GM19397 (cell line): ENCODE data around the gene MS4A2.
"Not testable (repeated sequence)": the region's sequence is repeated elsewhere in the genome, so short reads cannot be mapped to it uniquely, and the experiment has no call there.

Experiments used
- ATAC-seq: cut with Tn5 transposase; IDR thresholded peaks from one replicate; pipeline ENCODE4 v1.9.1; 2021; ENCODE audit warnings: mild to moderate bottlenecking, moderate library complexity; ENCODE audit not compliant: unreplicated experiment

MS4A2 gene

DNA sequence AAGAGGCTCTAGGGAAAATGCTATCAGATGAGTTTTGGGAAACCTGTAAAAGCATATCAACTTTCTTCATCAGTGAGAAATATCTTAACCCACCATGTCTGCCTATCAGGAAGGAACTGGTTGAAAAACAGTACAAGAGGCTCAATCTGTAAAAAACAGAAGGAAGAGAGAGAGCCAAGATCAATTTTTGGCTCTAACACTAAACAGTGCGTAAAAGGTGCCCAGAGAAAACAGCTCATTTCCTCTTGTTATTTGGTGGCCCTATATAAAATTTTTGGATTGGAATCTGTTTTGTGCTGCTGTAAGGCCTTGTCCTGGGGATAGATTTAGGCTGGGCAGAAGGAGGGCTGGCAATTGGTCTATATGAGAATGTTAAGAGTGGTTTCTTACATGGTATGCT is 12.1 kb downstream of the MS4A2 start:
- ATAC-seq: no peak

DNA sequence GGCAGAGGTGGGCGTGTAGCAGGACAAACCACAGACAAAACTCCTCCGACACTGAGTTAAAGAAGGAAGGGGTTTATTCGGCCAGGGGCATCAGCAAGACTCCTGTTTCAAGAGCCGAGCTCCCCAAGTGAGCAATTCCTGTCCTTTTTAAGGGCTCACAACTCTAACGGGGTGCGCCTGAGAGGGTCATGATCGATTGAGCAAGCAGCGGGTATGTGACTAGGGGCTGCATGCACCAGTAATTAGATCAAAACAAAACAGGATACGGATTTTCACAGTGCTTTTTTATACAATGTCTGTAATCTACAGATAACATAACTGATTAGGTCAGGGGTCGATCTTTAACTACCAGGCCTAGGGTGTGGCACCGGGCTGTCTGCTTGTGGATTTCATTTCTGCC is 12.9 kb downstream of the MS4A2 start:
- not testable (repeated sequence) for ATAC-seq

DNA sequence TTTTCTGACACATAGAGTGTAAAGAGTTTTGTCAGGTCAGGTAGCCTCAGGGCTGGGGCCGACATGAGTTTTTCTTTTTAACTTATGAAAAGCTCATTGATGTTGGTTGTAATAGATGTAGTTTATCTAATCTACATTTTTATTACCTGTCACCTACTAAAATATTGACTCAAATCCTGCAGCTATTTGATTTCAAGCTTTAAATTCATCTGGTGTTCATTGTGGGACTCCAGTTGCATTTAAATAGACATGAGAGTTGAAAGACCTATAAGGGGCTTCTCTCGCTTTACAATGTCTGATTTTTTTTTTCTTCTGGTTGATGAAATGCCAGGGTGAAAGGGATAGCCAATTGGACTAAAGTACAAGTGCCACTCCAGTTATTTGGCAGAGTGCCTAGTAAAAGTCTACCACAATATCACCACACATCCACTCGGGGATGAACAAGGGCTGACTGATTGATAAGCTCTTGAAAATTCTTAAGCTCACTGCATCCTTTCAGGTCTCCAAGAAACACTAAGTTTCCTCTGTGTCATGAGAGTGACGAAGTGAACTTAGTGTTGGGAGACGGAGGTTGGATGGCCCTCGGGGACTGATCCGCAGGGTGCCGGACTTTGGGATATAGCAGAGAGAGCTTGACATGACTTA is 16.1 kb downstream of the MS4A2 start:
- not testable (repeated sequence) for ATAC-seq

- not testable (repeated sequence) for ATAC-seq
Observed at GRCh38 chr11:60108631-60109030, 20.2 kb downstream of the MS4A2 start.

DNA sequence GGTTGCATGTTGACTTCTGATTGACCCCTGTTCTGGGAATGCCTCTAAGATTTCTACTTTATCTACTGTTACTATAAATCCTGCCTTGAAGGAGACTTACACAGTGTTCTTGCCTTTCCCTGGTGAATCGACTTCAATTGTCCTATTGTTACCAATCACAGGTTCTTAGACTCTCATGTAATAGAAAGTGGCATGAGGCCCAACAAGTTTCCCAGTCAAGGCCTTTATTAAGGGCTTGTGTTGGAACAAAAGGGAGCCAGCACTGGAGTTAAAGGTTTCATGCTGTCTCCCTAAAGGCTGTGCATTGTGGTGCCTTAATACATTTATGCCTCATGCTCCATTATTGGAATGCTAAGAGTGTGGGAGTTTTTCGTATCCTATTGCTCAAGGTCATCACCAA is 23.3 kb downstream of the MS4A2 start:
- ATAC-seq: no peak

GRCh38 chr11:60116996-60117790 is 28.7 kb downstream of the MS4A2 start:
- no peak for ATAC-seq

- ATAC-seq: no peak
Observed at GRCh38 chr11:60118338-60118737, 29.9 kb downstream of the MS4A2 start.

- no peak for ATAC-seq
Observed at GRCh38 chr11:60119710-60120109, 31.2 kb downstream of the MS4A2 start.

- ATAC-seq: no peak
Observed at GRCh38 chr11:60121264-60121663, 32.8 kb downstream of the MS4A2 start.

DNA sequence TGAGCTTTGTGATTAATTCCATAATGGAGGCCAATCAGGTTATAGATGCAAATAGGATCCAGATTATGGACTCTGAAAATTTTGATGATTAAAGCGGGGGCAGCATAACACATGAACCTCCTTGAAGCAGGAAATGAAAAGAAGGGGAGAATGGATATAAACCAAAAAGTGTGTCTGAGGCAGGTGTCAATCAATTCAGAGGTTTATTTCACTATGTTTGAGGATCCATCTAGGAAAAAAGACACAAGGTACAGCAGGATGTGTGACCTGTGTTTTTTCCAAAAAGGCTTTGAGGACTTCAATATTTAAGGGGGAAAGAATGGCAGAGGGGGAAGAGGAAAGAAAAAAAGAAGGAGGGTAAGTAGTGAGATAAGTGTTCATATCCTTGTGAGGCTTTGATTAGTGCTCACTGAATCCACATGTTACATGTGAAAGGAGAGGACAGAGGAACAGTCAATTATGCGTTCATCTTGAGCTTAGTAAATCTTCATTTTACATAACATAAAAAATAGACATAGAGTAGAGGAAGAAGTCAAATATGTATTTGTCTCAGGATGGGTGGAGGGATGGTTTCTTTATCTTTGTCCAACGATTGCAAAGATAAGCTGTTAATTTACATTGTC is 34.1 kb downstream of the MS4A2 start:
- ATAC-seq: no peak

DNA sequence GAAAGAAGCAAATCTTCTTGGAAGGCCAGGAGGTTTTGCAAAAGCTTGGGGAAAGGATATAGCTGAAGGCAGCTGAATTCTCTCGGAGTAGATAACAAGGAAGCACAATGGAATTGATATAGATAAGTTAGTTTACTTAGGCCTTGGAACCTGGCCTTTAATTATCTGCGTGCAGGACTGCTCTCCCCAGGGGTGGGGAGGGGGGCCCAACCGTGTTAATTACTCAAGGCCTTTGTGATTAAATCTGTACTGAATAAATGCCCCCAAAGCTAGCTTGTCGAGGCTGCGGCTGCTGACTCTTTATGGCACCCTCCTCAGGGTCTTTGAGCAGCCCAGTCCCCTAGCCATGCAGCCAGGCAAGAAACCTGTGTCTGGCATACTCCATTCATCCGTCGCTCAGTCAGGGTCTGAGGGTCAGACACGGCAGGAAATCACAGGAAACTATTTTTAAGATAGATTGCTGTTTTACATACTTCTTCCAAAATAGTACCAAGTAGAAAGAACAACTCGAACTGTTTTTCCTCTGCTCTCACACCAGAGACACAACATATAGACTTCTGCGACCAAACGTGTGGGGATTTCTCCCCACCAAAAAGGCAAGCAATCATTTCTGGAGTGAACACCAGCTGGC is 36.5 kb downstream of the MS4A2 start:
- ATAC-seq: no peak

DNA sequence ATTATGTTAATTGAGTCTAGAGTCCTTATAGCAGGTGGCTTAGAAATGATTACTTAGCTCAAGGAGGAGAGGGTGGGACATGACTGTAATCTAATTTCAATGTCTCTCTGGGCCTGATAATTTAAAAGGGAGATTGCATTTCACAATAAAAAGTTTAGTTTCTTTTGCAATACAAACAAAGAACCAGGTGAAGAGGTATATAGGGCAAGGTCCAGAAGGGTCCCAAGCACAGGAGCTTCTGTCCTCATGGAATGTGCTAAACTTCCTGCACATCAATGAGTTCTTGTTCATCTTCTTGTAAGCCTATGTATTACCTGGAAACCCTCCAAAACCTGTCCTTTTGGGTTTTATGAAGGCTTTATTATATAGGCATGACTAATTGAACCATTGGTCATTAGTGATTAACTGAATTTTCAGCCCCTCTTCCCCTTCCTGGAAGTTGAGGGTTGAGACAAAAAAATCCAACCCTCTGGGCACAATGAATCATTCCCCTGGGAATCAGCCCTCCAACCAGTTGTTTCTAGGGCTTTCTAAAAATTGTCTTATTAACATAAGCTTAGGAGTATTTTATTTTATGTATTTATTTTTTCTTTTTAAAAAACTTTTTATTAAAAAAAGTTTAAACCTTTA is 37.6 kb downstream of the MS4A2 start:
- no peak for ATAC-seq

DNA sequence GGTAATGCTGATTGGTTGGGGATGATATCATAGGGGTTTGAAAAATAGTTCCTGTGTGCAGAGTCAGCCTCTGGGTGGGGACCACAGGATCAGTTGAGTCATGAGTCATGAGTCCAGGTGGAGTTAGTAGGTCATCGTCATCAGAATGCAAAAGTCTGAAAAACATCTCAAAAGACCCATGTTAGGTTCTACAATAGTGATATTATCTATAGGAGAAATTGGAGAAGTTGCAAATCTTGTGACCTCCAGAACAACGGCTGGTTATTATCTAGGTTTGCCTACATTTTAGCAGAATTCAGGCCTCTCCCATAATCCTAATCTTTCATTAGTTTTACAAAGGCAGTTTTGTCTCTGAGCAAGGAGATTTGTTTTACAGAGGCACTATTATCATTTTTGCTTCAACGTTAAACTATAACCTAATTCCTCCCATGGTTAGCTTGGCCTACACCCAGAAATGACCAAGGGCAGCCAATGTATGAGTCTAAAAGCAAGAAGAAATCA is 38.9 kb downstream of the MS4A2 start:
- no peak for ATAC-seq

- ATAC-seq: no peak
Observed at GRCh38 chr11:60128376-60128775, 39.9 kb downstream of the MS4A2 start.

GRCh38 chr11:60128866-60129265 is 40.4 kb downstream of the MS4A2 start:
- not testable (repeated sequence) for ATAC-seq

- ATAC-seq: no peak
Observed at GRCh38 chr11:60129853-60130252, 41.4 kb downstream of the MS4A2 start.

GRCh38 chr11:60130496-60130895 is 42.0 kb downstream of the MS4A2 start:
- ATAC-seq: no peak

- no peak for ATAC-seq
Observed at GRCh38 chr11:60131912-60132311, 43.4 kb downstream of the MS4A2 start.

DNA sequence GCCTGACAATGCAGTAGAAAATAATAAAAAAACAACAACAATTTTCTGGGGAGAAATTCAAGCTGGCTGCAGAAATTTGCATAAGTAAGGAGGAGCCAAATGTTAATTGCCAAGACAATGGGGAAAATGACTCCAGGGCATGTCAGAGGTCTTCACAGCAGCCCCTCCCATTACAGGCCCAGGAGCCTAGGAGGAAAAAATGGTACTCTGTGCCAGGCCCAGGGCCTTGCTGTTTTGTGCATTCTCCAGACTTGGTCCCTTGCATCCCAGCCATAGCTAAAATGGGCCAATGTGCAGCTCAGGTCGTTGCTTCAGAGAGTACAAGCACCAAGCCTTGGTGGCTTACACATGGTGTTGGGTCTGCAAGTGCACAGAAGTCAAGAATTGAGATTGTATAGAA is 45.5 kb downstream of the MS4A2 start:
- no peak for ATAC-seq

GRCh38 chr11:60143768-60144167 is 55.3 kb downstream of the MS4A2 start:
- ATAC-seq: no peak

GRCh38 chr11:60145677-60146076 is 57.2 kb downstream of the MS4A2 start:
- no peak for ATAC-seq
